Smooth muscle cell (in vitro differentiated cells): ENCODE data around the gene RASGRF1. TPM values are rescaled to one million over a fixed set of nuclear protein-coding genes. Genes with fewer than 3 reads are reported as not detected.

Experiments used
- DNase-seq: peaks from one replicate; lab custom pipeline; 2025; ENCODE audit not compliant: unreplicated experiment; lab: John Stamatoyannopoulos, UW
- H2AFZ ChIP-seq: fragments of 200-600 bp; sonication (generic); 2 replicates; pipeline ENCODE4 v1.6.0; 2016; ENCODE audit warnings: antibody characterized with exemption, low read depth, mild to moderate bottlenecking
- H3F3A ChIP-seq: fragments of 200-600 bp; sonication (generic); 2 replicates; pipeline ENCODE4 v1.6.0; 2017; ENCODE audit warnings: antibody characterized with exemption, low read depth
- H3K27ac ChIP-seq: fragments of 200-600 bp; sonication (generic); 2 replicates; pipeline ENCODE4 v1.5.1; 2016; ENCODE audit warnings: low read depth, mild to moderate bottlenecking
- H3K27me3 ChIP-seq: fragments of 200-600 bp; sonication (generic); 2 replicates; pipeline ENCODE4 v1.6.1; 2016; ENCODE audit warnings: low read depth, mild to moderate bottlenecking
- H3K36me3 ChIP-seq: fragments of 200-600 bp; sonication (generic); 2 replicates; pipeline ENCODE4 v1.5.1; 2016; ENCODE audit warnings: low read depth
- H3K4me1 ChIP-seq: fragments of 200-600 bp; sonication (generic); 2 replicates; pipeline ENCODE4 v1.5.1; 2016; ENCODE audit warnings: low read depth
- H3K4me2 ChIP-seq: fragments of 200-600 bp; sonication (generic); 2 replicates; pipeline ENCODE4 v1.6.0; 2016; ENCODE audit warnings: mild to moderate bottlenecking
- H3K4me3 ChIP-seq: fragments of 200-600 bp; sonication (generic); 2 replicates; pipeline ENCODE4 v1.5.1; 2016; ENCODE audit warnings: mild to moderate bottlenecking
- H3K79me2 ChIP-seq: fragments of 200-600 bp; sonication (generic); 2 replicates; pipeline ENCODE4 v1.6.0; 2016; ENCODE audit warnings: low read depth, mild to moderate bottlenecking
- H3K9ac ChIP-seq: fragments of 200-600 bp; sonication (generic); 2 replicates; pipeline ENCODE4 v1.6.0; 2016; ENCODE audit warnings: low read depth
- H3K9me3 ChIP-seq: fragments of 200-600 bp; sonication (generic); replicated peaks from 2 replicates; pipeline ENCODE4 v1.5.1; 2016; ENCODE audit warnings: low read depth
- H4K20me1 ChIP-seq: fragments of 200-600 bp; sonication (generic); 2 replicates; pipeline ENCODE4 v1.6.0; 2016; ENCODE audit warnings: low read depth
- WGBS: methylation state at CpG from one replicate; pipeline ENCODE4 v1.1.7; 2016; ENCODE audit warnings: low lambda C conversion rate; 5-methylcytosine and 5-hydroxymethylcytosine counted together
- polyA plus RNA-seq: library from polyadenylated mRNA; unstranded; fragments of >200 nt; fragmentation: Nextera tagmentation; extraction: Ambion mirVana; gene quantifications from 2 replicates; pipeline ENCODE4 v1.2.1, GENCODE V29; 2016
- total RNA-seq: library from RNA; depleted of rRNA; stranded (reverse); fragments of >200 nt; gene quantifications from 2 replicates; pipeline ENCODE4 v1.2.3, GENCODE V29; 2014
- TF ChIP-seq, protein P1 (sequence below): fragments of 200-600 bp; sonication (generic); IDR thresholded peaks from 2 replicates; pipeline ENCODE4 v1.5.1; 2017; ENCODE audit warnings: borderline replicate concordance, mild to moderate bottlenecking, antibody characterized with exemption; ENCODE audit not compliant: insufficient read depth, poor library complexity, severe bottlenecking

RASGRF1 gene
- total and polyA plus RNA-seq, 2 experiments from 2014 or later: 0.17 to 0.22 TPM

DNA sequence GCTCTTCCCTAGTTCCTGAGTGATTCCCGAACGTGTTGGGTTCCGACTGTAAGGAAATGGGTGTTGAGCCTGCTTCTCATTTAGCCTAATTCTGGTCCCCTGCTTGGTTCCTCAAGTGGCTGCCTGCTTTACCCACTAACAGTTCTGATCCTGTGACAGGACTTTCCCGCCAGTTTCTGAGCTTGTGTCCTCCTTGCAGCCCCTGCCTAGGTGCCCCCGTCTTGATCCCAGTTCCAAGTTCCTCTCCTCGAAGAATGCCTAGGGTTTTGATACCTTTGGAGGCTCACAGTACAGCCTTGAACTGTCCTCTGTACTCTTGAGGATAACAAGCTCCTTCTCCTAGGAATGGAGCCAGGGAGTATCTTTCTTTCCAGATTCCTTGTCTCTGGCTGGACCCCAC lies 12.0 kb upstream of the RASGRF1 start:
- no peak for DNase-seq
- H3K4me3 ChIP-seq: no peak overlapping the region
- H3K79me2 ChIP-seq: no peaks in the 10 kb centered on the region
- 83% methylated on average over 6 of the region's 6 CpGs for WGBS
- TF ChIP-seq, protein P1, sequence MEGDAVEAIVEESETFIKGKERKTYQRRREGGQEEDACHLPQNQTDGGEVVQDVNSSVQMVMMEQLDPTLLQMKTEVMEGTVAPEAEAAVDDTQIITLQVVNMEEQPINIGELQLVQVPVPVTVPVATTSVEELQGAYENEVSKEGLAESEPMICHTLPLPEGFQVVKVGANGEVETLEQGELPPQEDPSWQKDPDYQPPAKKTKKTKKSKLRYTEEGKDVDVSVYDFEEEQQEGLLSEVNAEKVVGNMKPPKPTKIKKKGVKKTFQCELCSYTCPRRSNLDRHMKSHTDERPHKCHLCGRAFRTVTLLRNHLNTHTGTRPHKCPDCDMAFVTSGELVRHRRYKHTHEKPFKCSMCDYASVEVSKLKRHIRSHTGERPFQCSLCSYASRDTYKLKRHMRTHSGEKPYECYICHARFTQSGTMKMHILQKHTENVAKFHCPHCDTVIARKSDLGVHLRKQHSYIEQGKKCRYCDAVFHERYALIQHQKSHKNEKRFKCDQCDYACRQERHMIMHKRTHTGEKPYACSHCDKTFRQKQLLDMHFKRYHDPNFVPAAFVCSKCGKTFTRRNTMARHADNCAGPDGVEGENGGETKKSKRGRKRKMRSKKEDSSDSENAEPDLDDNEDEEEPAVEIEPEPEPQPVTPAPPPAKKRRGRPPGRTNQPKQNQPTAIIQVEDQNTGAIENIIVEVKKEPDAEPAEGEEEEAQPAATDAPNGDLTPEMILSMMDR: no peak
- no peak overlapping the region for H2AFZ ChIP-seq
- no peak overlapping the region for H3K27ac ChIP-seq
- no peak overlapping the region for H3K9ac ChIP-seq
- H4K20me1 ChIP-seq: no peaks in the 10 kb centered on the region
- H3K36me3 ChIP-seq: no peaks in the 10 kb centered on the region
- H3F3A ChIP-seq: no peaks in the 10 kb centered on the region
- H3K4me1 ChIP-seq: no peaks in the 10 kb centered on the region
- no peaks in the 10 kb centered on the region for H3K9me3 ChIP-seq
- peaks cover 55% of the 10 kb centered on the region for H3K27me3 ChIP-seq
- H3K4me2 ChIP-seq: no peak overlapping the region

DNA sequence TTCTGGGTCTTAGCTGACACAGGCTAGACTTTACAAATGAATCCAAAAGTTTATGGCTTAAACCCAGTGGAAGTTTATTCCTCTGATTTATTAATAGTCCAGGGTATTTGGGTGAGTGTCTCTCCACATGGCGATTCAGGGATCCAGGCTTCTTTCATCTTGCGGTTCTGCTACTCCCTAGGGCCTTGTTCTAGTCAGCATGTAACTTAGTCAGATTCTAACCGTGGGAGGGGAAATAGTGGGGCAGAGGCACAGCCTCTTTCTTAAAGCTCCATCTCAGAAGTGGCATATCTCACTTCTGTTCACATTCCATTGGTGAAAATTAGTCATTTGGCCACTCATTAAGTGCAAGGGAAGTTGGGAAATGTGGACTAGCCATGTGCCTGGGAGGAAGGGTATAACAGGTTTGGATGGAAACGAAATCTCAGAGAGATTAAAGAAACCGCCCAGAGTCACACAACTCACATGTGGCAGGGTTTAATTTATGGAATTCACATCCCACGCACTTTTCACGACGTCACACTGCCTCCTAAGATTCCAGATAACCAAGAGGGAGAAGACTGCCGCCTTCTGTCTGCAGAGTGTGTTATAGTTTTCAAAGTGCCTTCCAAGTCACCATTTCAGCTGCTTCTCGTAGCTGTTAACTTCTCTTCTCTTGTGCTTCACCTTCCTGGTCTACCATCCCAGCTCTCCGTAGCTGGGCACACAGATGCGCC lies 11.4 kb upstream of the RASGRF1 start:
- Histone ChIP-seq H2AFZ (no peak overlapping the region), H3K27ac (no peak overlapping the region), H3K27me3 (peaks cover 61% of the 10 kb centered on the region), H3K4me1 (no peaks in the 10 kb centered on the region), H4K20me1 (no peaks in the 10 kb centered on the region), H3K4me3 (no peak overlapping the region), H3K9ac (no peak overlapping the region), H3K79me2 (no peaks in the 10 kb centered on the region), H3F3A (no peaks in the 10 kb centered on the region), H3K36me3 (no peaks in the 10 kb centered on the region), H3K9me3 (no peaks in the 10 kb centered on the region), H3K4me2 (no peak overlapping the region)
- TF ChIP-seq, protein P1: no peak
- no peak for DNase-seq
- 63% methylated on average over 12 of the region's 12 CpGs for WGBS

DNA sequence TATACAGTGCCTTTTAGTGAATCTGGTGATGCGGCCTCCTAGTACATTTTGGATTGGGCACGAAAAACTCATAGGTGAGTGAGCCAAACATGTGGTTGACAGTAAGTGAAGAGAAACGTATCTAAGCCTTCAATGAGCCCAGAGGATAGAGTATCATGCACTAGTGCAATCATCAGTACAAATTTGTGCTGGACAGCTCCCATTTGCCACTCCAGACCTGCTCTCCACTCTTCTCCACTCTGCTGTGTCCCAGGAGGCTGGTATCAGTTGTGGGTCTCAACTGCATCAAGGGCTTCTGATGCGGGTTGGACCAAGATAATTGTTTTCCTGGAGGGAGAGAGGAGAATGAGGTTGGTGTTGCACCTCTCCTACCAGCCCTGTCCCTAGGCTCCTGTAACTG lies 9.1 kb upstream of the RASGRF1 start:
- Histone ChIP-seq H3K27ac (no peak overlapping the region), H2AFZ (no peak overlapping the region), H3K4me3 (no peak overlapping the region), H3K4me1 (no peaks in the 10 kb centered on the region), H3K4me2 (no peak overlapping the region), H4K20me1 (no peaks in the 10 kb centered on the region), H3K9ac (no peak overlapping the region), H3F3A (no peaks in the 10 kb centered on the region), H3K27me3 (peaks cover 77% of the 10 kb centered on the region), H3K9me3 (no peaks in the 10 kb centered on the region), H3K36me3 (no peaks in the 10 kb centered on the region), H3K79me2 (no peaks in the 10 kb centered on the region)
- no peak for DNase-seq
- WGBS: 81% methylated on average over 4 of the region's 4 CpGs
- TF ChIP-seq, protein P1: no peak

DNA sequence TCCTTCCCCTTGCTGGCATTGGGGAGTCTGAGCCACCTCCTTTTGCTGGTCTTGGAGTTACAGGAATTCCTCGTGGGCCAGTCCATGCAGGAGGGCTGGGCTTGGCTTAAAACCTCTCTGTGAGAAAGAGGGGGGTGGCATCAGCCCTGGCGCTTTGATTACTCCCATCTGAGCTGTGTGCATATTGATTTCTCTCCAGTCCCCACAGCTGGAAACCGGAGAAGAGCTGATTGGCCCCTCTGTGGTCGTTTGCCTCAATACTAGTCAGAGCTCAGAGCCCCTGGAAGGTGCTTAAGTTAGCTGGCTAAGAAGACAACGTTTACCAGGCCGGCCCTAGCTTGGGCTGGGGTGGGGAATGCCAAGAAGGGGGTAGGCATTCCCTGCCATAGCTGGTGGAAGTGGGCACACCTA lies 4.0 kb upstream of the RASGRF1 start:
- 55% methylated on average over 6 of the region's 6 CpGs for WGBS
- no peaks in the 10 kb centered on the region for H3F3A ChIP-seq
- no peak overlapping the region for H3K27ac ChIP-seq
- no peak overlapping the region for H3K9ac ChIP-seq
- H3K4me3 ChIP-seq: no peak overlapping the region
- H4K20me1 ChIP-seq: no peaks in the 10 kb centered on the region
- H3K27me3 ChIP-seq: peaks cover 92% of the 10 kb centered on the region
- TF ChIP-seq, protein P1: no peak
- no peak for DNase-seq
- H2AFZ ChIP-seq: no peak overlapping the region
- no peak overlapping the region for H3K4me2 ChIP-seq
- H3K36me3 ChIP-seq: no peaks in the 10 kb centered on the region
- no peaks in the 10 kb centered on the region for H3K79me2 ChIP-seq
- no peaks in the 10 kb centered on the region for H3K9me3 ChIP-seq
- H3K4me1 ChIP-seq: peaks cover 15% of the 10 kb centered on the region
